ENCODE measurements around the gene VASH2.

DNA sequence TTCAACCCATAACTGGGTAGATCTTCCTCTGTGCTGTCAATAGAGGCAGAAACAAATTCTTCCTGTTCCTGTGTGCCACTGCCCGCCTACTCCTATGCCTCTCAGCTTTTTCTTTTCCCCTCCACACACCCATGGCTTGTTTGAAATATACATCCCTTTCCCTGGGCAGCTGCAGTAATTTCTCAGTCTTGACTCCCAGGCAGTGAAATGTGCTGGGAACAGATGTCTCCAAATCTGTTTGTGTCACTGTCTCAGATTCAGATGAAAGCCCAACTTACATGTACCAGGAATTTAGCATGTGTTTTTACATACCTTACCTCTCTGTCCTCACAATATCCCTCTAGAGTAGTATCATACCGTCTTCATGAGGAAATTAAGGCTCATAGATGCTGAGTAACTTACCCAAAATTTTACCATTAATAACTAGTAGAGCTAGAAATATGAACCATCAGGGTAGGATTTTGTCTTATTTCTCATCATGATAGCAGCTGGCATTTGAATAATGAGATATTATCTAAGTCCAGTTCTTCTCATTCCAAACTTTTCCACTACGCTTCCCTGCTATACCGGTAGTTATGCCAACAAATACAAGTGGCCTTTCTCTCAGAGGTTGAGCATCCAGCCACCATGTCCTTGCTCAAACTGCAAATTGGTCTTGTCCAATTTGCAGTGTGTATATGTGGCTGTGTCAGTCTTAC is 4.7 kb upstream of the VASH2 start:
- TF ChIP-seq, protein P1, sequence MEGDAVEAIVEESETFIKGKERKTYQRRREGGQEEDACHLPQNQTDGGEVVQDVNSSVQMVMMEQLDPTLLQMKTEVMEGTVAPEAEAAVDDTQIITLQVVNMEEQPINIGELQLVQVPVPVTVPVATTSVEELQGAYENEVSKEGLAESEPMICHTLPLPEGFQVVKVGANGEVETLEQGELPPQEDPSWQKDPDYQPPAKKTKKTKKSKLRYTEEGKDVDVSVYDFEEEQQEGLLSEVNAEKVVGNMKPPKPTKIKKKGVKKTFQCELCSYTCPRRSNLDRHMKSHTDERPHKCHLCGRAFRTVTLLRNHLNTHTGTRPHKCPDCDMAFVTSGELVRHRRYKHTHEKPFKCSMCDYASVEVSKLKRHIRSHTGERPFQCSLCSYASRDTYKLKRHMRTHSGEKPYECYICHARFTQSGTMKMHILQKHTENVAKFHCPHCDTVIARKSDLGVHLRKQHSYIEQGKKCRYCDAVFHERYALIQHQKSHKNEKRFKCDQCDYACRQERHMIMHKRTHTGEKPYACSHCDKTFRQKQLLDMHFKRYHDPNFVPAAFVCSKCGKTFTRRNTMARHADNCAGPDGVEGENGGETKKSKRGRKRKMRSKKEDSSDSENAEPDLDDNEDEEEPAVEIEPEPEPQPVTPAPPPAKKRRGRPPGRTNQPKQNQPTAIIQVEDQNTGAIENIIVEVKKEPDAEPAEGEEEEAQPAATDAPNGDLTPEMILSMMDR (IDR thresholded peaks at IDR 0.05): no peak
- TF ChIP-seq POLR2A (IDR thresholded peaks at IDR 0.05): no peak

Measured in adrenal gland (tissue), 5 donors.